SK-N-SH treated with all-trans-retinoic acid at 6 μM for 48 hours (cell line): ENCODE measurements around the gene NFS1.
"Not testable (repeated sequence)": the region's sequence is repeated elsewhere in the genome, so short reads cannot be mapped to it uniquely, and the experiment has no call there.

Source experiments
- ARNTL ChIP-seq: fragments of 450-650 bp; formaldehyde crosslinking; IDR thresholded peaks from 2 replicates; pipeline ENCODE4 v1.5.0; 2020; ENCODE audit warnings: low read depth, mild to moderate bottlenecking, moderate library complexity, borderline replicate concordance
- CSDC2 ChIP-seq: fragments of 250-450 bp; sonication (Bioruptor Pico); IDR thresholded peaks from 2 replicates; pipeline ENCODE4 v1.5.0; 2020; ENCODE audit warnings: mild to moderate bottlenecking, moderate library complexity
- CSRNP3 ChIP-seq: fragments of 250-450 bp; sonication (Bioruptor Pico); IDR thresholded peaks from 2 replicates; pipeline ENCODE4 v1.5.1; 2021; ENCODE audit warnings: mild to moderate bottlenecking, moderate library complexity
- ISL1 ChIP-seq: fragments of 250-450 bp; sonication (Bioruptor Pico); IDR thresholded peaks from 2 replicates; pipeline ENCODE4 v2.1.2; 2022; ENCODE audit warnings: mild to moderate bottlenecking, moderate library complexity
- PPARA ChIP-seq: fragments of 250-450 bp; sonication (Bioruptor Pico); IDR thresholded peaks from 2 replicates; pipeline ENCODE4 v1.5.0; 2020; ENCODE audit warnings: mild to moderate bottlenecking, borderline replicate concordance
- RARB ChIP-seq: fragments of 250-450 bp; sonication (Bioruptor Pico); IDR thresholded peaks from 2 replicates; pipeline ENCODE4 v1.8.0; 2021; ENCODE audit warnings: mild to moderate bottlenecking, moderate library complexity
- SNAI2 ChIP-seq: fragments of 250-450 bp; sonication (Bioruptor Pico); IDR thresholded peaks from 2 replicates; pipeline ENCODE4 v1.5.0; 2020; ENCODE audit warnings: mild to moderate bottlenecking, moderate library complexity
- TCF4 ChIP-seq: fragments of 250-450 bp; sonication (Bioruptor Pico); IDR thresholded peaks from 2 replicates; pipeline ENCODE4 v1.8.0; 2021; ENCODE audit warnings: mild to moderate bottlenecking, moderate library complexity, borderline replicate concordance
- ZFP3 ChIP-seq: fragments of 250-450 bp; sonication (Bioruptor Pico); IDR thresholded peaks from 2 replicates; pipeline ENCODE4 v1.5.0; 2020; ENCODE audit warnings: mild to moderate bottlenecking, moderate library complexity
- ZFP30 ChIP-seq: fragments of 450-650 bp; formaldehyde crosslinking; IDR thresholded peaks from 2 replicates; pipeline ENCODE4 v1.5.0; 2022; ENCODE audit warnings: mild to moderate bottlenecking, moderate library complexity
- TF ChIP-seq, protein P1 (sequence below): fragments of 250-450 bp; sonication (Bioruptor Pico); IDR thresholded peaks from 2 replicates; pipeline ENCODE4 v1.8.0; 2020; ENCODE audit warnings: mild to moderate bottlenecking, moderate library complexity, borderline replicate concordance

GRCh38 chr20:35706591-35707529, 7.7 kb upstream of the NFS1 start:
- not testable (repeated sequence) for TF ChIP-seq ZFP3 (CRISPR knock-in tag); RARB (CRISPR knock-in tag); CSDC2 (CRISPR knock-in tag); TCF4 (CRISPR knock-in tag); ARNTL (CRISPR knock-in tag); ZFP30; PPARA; ISL1 (CRISPR knock-in tag); CSRNP3; SNAI2 (CRISPR knock-in tag)
- TF ChIP-seq, protein P1, sequence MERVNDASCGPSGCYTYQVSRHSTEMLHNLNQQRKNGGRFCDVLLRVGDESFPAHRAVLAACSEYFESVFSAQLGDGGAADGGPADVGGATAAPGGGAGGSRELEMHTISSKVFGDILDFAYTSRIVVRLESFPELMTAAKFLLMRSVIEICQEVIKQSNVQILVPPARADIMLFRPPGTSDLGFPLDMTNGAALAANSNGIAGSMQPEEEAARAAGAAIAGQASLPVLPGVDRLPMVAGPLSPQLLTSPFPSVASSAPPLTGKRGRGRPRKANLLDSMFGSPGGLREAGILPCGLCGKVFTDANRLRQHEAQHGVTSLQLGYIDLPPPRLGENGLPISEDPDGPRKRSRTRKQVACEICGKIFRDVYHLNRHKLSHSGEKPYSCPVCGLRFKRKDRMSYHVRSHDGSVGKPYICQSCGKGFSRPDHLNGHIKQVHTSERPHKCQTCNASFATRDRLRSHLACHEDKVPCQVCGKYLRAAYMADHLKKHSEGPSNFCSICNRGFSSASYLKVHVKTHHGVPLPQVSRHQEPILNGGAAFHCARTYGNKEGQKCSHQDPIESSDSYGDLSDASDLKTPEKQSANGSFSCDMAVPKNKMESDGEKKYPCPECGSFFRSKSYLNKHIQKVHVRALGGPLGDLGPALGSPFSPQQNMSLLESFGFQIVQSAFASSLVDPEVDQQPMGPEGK (CRISPR knock-in tag) = not testable (repeated sequence)
